Adrenal gland (tissue), 5 donors: ENCODE measurements around the gene REC8.

ENCODE experiments used
- POLR2A ChIP-seq, 2 donors: fragments of 450-650 bp; IDR thresholded peaks; one replicate each; pipeline ENCODE4 v1.6.1; 2017; ENCODE audit warnings: antibody characterized with exemption in 2 of 2, mild to moderate bottlenecking in 2 of 2, moderate library complexity in 1 of 2
- TF ChIP-seq, protein P1 (sequence below), 6 experiments: fragments of 450-650 bp in 4 of 6; fragments of 200-600 bp in 2 of 6; sonication (generic) in 1 of 6; IDR thresholded peaks; 1 replicate in 5 of 6; 2 replicates in 1 of 6; pipeline versions ENCODE4 v1.5.1 to v1.8.0; 2016 to 2021; ENCODE audit warnings: antibody characterized with exemption in 6 of 6, mild to moderate bottlenecking in 2 of 6, moderate library complexity in 1 of 6
- donor health status: DM: no; HTN: no; CAD: no.

GRCh38 chr14:24132976-24133375, 38.9 kb upstream of the REC8 start:
- TF ChIP-seq, protein P1, sequence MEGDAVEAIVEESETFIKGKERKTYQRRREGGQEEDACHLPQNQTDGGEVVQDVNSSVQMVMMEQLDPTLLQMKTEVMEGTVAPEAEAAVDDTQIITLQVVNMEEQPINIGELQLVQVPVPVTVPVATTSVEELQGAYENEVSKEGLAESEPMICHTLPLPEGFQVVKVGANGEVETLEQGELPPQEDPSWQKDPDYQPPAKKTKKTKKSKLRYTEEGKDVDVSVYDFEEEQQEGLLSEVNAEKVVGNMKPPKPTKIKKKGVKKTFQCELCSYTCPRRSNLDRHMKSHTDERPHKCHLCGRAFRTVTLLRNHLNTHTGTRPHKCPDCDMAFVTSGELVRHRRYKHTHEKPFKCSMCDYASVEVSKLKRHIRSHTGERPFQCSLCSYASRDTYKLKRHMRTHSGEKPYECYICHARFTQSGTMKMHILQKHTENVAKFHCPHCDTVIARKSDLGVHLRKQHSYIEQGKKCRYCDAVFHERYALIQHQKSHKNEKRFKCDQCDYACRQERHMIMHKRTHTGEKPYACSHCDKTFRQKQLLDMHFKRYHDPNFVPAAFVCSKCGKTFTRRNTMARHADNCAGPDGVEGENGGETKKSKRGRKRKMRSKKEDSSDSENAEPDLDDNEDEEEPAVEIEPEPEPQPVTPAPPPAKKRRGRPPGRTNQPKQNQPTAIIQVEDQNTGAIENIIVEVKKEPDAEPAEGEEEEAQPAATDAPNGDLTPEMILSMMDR (IDR thresholded peaks at IDR 0.05), result no peak
- TF ChIP-seq POLR2A (IDR thresholded peaks at IDR 0.05), result no peak
